Dedifferentiated amniotic fluid mesenchymal stem cell (primary cell): ENCODE measurements around the gene DDX4.
"Not testable (repeated sequence)": the region's sequence is repeated elsewhere in the genome, so short reads cannot be mapped to it uniquely, and the experiment has no call there.

Source experiments
- DNase-seq: peaks from one replicate; pipeline ENCODE4 v3.0.0-alpha.2; 2016; ENCODE audit errors: extremely low spot score

Gene DDX4

GRCh38 chr5:55737793-55738192, at the start of gene DDX4:
Gene DDX4 (plus strand): TSS chr5:55738061. CDS start chr5:55738964, 903 bp downstream.
- no peak for DNase-seq

GRCh38 chr5:55691265-55692105, 46.4 kb upstream of the DDX4 start:
- peak; percentile 72 for DNase-seq

- DNase-seq: no peak
Measured at GRCh38 chr5:55692106-55692417, 45.8 kb upstream of the DDX4 start.

GRCh38 chr5:55692509-55692908, 45.4 kb upstream of the DDX4 start:
- no peak for DNase-seq

- no peak for DNase-seq
Measured at GRCh38 chr5:55694152-55694830, 43.6 kb upstream of the DDX4 start.

GRCh38 chr5:55696704-55697103, 41.2 kb upstream of the DDX4 start:
- not testable (repeated sequence) for DNase-seq

- no peak for DNase-seq
Measured at GRCh38 chr5:55699041-55699688, 38.7 kb upstream of the DDX4 start.

- DNase-seq: no peak
Measured at GRCh38 chr5:55700745-55701144, 37.1 kb upstream of the DDX4 start.

- no peak for DNase-seq
Measured at GRCh38 chr5:55701462-55702103, 36.3 kb upstream of the DDX4 start.

- no peak for DNase-seq
Measured at GRCh38 chr5:55702598-55703345, 35.1 kb upstream of the DDX4 start.

- no peak for DNase-seq
Measured at GRCh38 chr5:55706230-55706629, 31.6 kb upstream of the DDX4 start.

GRCh38 chr5:55708732-55709131, 29.1 kb upstream of the DDX4 start:
- DNase-seq: no peak

GRCh38 chr5:55711507-55712022, 26.3 kb upstream of the DDX4 start:
- DNase-seq: no peak

GRCh38 chr5:55712023-55712859, 25.6 kb upstream of the DDX4 start, which contains the start of gene SLC38A9:
Gene SLC38A9 (minus strand): TSS chr5:55712324. CDS start chr5:55697958, 14,366 bp downstream.
- peak; percentile 92 for DNase-seq

GRCh38 chr5:55713871-55714270, 24.0 kb upstream of the DDX4 start:
- no peak for DNase-seq

GRCh38 chr5:55714339-55714738, 23.5 kb upstream of the DDX4 start:
- DNase-seq: no peak

GRCh38 chr5:55714749-55715148, 23.1 kb upstream of the DDX4 start:
- DNase-seq: no peak

GRCh38 chr5:55715519-55716078, 22.3 kb upstream of the DDX4 start:
- DNase-seq: no peak

GRCh38 chr5:55719026-55719425, 18.8 kb upstream of the DDX4 start:
- not testable (repeated sequence) for DNase-seq

- DNase-seq: no peak
Measured at GRCh38 chr5:55720188-55720703, 17.6 kb upstream of the DDX4 start.
